Mesendoderm (in vitro differentiated cells): Measurements from ENCODE around the gene VDAC1. TPM values are rescaled to one million over a fixed set of nuclear protein-coding genes. Genes with fewer than 3 reads are reported as not detected.

Experiments
- DNase-seq: peaks from one replicate; pipeline ENCODE4 v3.0.0; 2013
- H2AK5ac ChIP-seq: 2 replicates; pipeline ENCODE4 v1.6.1; 2013; ENCODE audit warnings: low read length, inconsistent platforms
- H2BK120ac ChIP-seq: 2 replicates; pipeline ENCODE4 v1.6.1; 2013; ENCODE audit warnings: low read depth, mild to moderate bottlenecking, low read length, moderate library complexity, mixed read lengths
- H2BK15ac ChIP-seq: replicated peaks from 2 replicates; pipeline ENCODE4 v1.6.1; 2013; ENCODE audit warnings: low read depth, mild to moderate bottlenecking, moderate library complexity
- H2BK5ac ChIP-seq: 2 replicates; pipeline ENCODE4 v1.6.1; 2013; ENCODE audit warnings: low read length, inconsistent platforms
- H3K18ac ChIP-seq: 2 replicates; pipeline ENCODE4 v1.6.1; 2013; ENCODE audit warnings: mild to moderate bottlenecking, low read length, mixed read lengths
- H3K23ac ChIP-seq: one replicate; pipeline ENCODE4 v1.6.1; 2013; ENCODE audit warnings: low read length
- H3K27ac ChIP-seq: 2 replicates; pipeline ENCODE4 v1.5.1; 2013; ENCODE audit warnings: low read depth, mild to moderate bottlenecking, inconsistent platforms, low read length, moderate library complexity
- H3K27me3 ChIP-seq: 2 replicates; pipeline ENCODE4 v1.6.1; 2013; ENCODE audit warnings: low read length, control low read depth, mild to moderate bottlenecking, inconsistent platforms; ENCODE audit not compliant: insufficient read depth, poor library complexity
- H3K36me3 ChIP-seq: 2 replicates; pipeline ENCODE4 v1.6.1; 2013; ENCODE audit warnings: low read length, inconsistent platforms; ENCODE audit not compliant: control insufficient read depth, insufficient read depth
- H3K4ac ChIP-seq: one replicate; pipeline ENCODE4 v1.6.1; 2013; ENCODE audit warnings: low read depth, mild to moderate bottlenecking, low read length, moderate library complexity
- H3K4me1 ChIP-seq: 2 replicates; pipeline ENCODE4 v1.6.1; 2013; ENCODE audit warnings: low read depth, low read length, inconsistent platforms; ENCODE audit not compliant: control insufficient read depth
- H3K4me2 ChIP-seq: 2 replicates; pipeline ENCODE4 v1.6.1; 2013; ENCODE audit warnings: low read length
- H3K4me3 ChIP-seq: 2 replicates; pipeline ENCODE4 v1.5.1; 2013; ENCODE audit warnings: mild to moderate bottlenecking, low read length
- H3K56ac ChIP-seq: one replicate; pipeline ENCODE4 v1.6.1; 2013; ENCODE audit warnings: low read length
- H3K79me1 ChIP-seq: 2 replicates; pipeline ENCODE4 v1.6.1; 2013; ENCODE audit warnings: low read length, inconsistent platforms
- H3K79me2 ChIP-seq: 2 replicates; pipeline ENCODE4 v1.6.1; 2013; ENCODE audit warnings: mild to moderate bottlenecking, low read length; ENCODE audit not compliant: control insufficient read depth, insufficient read depth
- H3K9ac ChIP-seq: 2 replicates; pipeline ENCODE4 v1.6.1; 2013; ENCODE audit warnings: low read length, inconsistent platforms
- H4K5ac ChIP-seq: one replicate; pipeline ENCODE4 v1.6.1; 2013; ENCODE audit warnings: low read length
- H4K8ac ChIP-seq: one replicate; pipeline ENCODE4 v1.6.1; 2013; ENCODE audit warnings: low read depth, mild to moderate bottlenecking, control low read depth, low read length, moderate library complexity
- WGBS: extraction: QIAGEN DNeasy Blood & Tissue Kit; methylation state at CpG from one replicate; pipeline ENCODE4 v1.1.7; 2013; ENCODE audit warnings: low lambda C conversion rate, missing lambda C conversion rate; ENCODE audit not compliant: insufficient coverage; ENCODE audit errors: extremely low coverage; 5-methylcytosine and 5-hydroxymethylcytosine counted together
- polyA plus RNA-seq, 2 experiments: library from polyadenylated mRNA; stranded (reverse); fragments of 200-250 nt; gene quantifications; one replicate each; pipeline ENCODE4 v1.2.3, GENCODE V29; 2013

The VDAC1 gene, protein sequence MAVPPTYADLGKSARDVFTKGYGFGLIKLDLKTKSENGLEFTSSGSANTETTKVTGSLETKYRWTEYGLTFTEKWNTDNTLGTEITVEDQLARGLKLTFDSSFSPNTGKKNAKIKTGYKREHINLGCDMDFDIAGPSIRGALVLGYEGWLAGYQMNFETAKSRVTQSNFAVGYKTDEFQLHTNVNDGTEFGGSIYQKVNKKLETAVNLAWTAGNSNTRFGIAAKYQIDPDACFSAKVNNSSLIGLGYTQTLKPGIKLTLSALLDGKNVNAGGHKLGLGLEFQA
- 244 TPM for polyA plus RNA-seq (2013, experiment 1 of 2)
- polyA plus RNA-seq (2013, experiment 2 of 2) = 252 TPM

DNA sequence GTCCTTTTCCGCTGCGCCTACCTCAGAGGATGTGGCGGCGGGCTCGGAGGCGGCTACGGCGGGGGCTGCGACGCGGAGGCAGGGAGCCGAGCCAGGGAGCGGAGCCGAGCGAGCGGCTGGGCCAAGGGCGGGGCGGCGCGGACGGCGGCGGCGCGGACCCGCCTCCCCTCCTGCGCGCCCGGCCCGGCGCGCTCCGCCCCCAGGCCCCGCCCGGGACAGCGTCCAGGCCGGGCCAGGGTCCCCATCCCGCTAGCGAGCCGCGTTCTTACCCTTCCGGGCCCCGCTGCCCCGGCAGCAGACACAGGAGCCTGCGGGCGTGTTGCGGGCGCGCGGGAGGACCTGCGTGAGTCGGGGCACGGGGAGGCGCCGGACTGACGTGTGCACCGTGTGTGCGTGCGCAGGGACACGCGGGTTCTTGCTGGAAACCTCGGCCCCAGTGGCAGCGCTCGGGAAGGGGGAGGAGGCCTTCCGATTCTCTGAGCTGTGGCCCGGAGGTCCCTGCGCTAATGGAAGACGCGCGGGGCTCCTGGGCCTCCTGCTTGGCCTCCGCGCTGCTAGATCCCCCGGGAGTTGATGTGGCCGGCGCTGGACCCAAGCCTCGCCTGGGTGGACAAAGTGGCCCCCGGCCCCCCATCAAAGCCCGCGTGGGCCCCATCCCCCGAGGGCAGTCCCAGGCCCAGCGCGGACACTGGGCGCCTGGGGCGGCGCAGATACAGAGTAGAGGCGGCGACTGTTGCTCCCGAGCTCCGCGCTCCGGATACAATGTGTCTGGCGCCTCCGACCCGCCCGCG lies at the start of gene VDAC1:
TSS of gene VDAC1 (minus strand) at position 350 of the 791 bp plus-strand sequence. CDS start 11,963 bp downstream, outside the sequence.
- Histone ChIP-seq H3K56ac (peak within 1 kb of the TSS; percentile 98), H3K9ac (peak within 1 kb of the TSS; percentile 98), H2AK5ac (no peak within 1 kb of the TSS), H3K4me1 (peaks cover 15% of the 10 kb centered on the region), H3K18ac (peak within 1 kb of the TSS; percentile 97), H3K79me1 (peaks cover 4% of the 10 kb centered on the region), H2BK5ac (peak within 1 kb of the TSS; percentile 93), H3K27me3 (no peaks in the 10 kb centered on the region), H3K4me3 (peak within 1 kb of the TSS; percentile 91), H4K8ac (peak within 1 kb of the TSS; percentile 59), H3K79me2 (peaks cover 49% of the 10 kb centered on the region), H3K4ac (peak within 1 kb of the TSS; percentile 99), H3K4me2 (peak within 1 kb of the TSS; percentile 90), H3K23ac (peak within 1 kb of the TSS; percentile 99), H4K5ac (no peak within 1 kb of the TSS), H2BK15ac (no peak within 1 kb of the TSS), H2BK120ac (peak within 1 kb of the TSS; percentile 55), H3K36me3 (peaks cover 3% of the 10 kb centered on the region), H3K27ac (peak within 1 kb of the TSS; percentile 97)
- peak; percentile 89 for DNase-seq
- WGBS = no CpG with 5 or more reads among the region's 96 CpGs

DNA sequence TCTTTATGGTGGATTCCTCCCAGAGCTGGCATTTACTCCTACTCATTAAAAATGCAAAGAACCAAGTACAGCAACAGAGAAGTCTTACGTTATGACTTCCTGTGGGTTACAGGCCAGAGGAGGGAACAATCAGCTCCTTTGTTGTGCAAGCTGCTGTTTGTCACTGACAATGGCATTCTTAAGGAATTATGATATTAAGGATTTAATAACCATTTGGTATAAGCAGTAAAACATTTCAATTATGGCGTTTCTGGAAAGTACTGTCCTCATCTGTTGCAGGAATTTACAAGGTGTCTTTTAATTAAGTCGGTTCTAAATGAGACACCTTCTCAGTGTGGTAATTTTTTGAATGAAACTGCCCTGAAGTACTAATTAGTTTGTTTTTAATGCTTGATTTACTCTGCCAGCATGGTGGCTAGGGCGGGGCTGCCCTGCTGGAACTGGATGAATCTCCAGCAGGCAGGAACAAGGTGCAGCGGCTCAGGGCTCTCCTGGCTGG lies 49.1 kb upstream of the VDAC1 start:
- Histone ChIP-seq H4K8ac (no peak overlapping the region), H3K79me2 (no peaks in the 10 kb centered on the region), H3K4me2 (no peak overlapping the region), H4K5ac (no peak overlapping the region), H2BK5ac (no peak overlapping the region), H3K9ac (no peak overlapping the region), H3K56ac (no peak overlapping the region), H3K4ac (no peak overlapping the region), H3K23ac (no peak overlapping the region), H3K27me3 (no peaks in the 10 kb centered on the region), H3K27ac (no peak overlapping the region), H2AK5ac (no peak overlapping the region), H3K4me1 (peaks cover 4% of the 10 kb centered on the region), H3K36me3 (no peaks in the 10 kb centered on the region), H3K79me1 (no peaks in the 10 kb centered on the region), H2BK15ac (no peak overlapping the region), H2BK120ac (no peak overlapping the region), H3K4me3 (no peak overlapping the region), H3K18ac (no peak overlapping the region)
- peak; percentile 33 for DNase-seq
- no CpG with 5 or more reads among the region's 5 CpGs for WGBS

DNA sequence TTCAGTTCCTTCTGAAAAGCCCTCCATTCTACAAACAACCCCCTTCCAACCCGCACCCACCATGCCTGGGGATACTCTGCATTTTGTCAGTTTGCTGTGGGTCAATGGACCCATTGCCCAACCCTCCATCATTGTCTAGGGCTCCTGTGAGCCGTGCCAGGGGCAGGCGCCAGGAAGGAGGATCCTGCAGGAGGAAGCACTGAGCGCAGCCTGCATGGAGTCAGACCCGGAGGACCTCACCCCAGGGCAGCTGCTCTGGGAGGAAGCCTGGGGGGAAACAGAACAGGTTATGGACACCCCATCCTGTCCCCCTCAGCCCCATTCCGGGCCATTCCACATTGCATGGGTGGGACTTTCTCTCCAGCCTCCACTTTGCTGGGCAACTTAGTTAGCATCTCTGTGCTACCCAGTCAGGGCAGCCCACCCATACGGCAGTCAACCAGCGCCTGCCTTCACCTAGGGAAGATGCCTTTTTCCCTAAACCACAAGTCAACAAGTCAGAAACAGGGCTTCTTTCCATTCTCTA lies 48.6 kb upstream of the VDAC1 start:
- H3K79me1 ChIP-seq = no peaks in the 10 kb centered on the region
- WGBS = no CpG with 5 or more reads among the region's 8 CpGs

DNA sequence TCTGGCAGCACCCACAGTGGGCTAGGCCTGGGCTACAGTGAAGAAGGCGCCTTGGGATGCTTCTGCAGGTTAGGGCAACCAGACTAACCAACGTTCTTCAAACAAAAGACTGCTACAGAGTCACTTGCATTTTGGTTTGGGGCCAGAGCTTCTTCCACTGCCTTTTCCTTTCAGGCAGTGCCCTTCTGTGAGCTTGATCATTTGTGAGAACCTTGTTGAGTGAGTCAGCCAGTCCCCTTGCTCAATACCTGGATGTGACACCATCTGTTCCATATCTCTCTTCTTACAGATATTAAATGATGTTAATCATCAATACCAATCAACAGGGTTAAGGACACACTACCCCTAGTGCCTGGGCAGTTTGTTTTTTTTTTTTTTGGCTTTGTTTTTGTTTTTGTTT lies 46.5 kb upstream of the VDAC1 start:
- WGBS = no CpG with 5 or more reads among the region's 2 CpGs
- H2AK5ac ChIP-seq = no peak overlapping the region
- no peak overlapping the region for H3K4me3 ChIP-seq
- no peak overlapping the region for H2BK5ac ChIP-seq
- peaks cover 6% of the 10 kb centered on the region for H3K4me1 ChIP-seq
- no peak overlapping the region for H3K4ac ChIP-seq
- H3K27ac ChIP-seq = no peak overlapping the region
- no peak overlapping the region for H3K9ac ChIP-seq
- H3K56ac ChIP-seq = no peak overlapping the region
- H4K5ac ChIP-seq = no peak overlapping the region
- H3K36me3 ChIP-seq = no peaks in the 10 kb centered on the region
- no peak overlapping the region for H3K23ac ChIP-seq
- H3K79me1 ChIP-seq = no peaks in the 10 kb centered on the region
- H2BK120ac ChIP-seq = no peak overlapping the region
- no peak for DNase-seq
- no peak overlapping the region for H3K18ac ChIP-seq
- no peak overlapping the region for H3K4me2 ChIP-seq
- no peaks in the 10 kb centered on the region for H3K27me3 ChIP-seq
- no peak overlapping the region for H4K8ac ChIP-seq
- H2BK15ac ChIP-seq = no peak overlapping the region
- H3K79me2 ChIP-seq = no peaks in the 10 kb centered on the region

More for the DNA sequence above, 48.6 kb upstream of the VDAC1 start:
- H2BK5ac ChIP-seq = no peak overlapping the region
- H3K27me3 ChIP-seq = no peaks in the 10 kb centered on the region
- no peak overlapping the region for H3K4me2 ChIP-seq
- H3K9ac ChIP-seq = no peak overlapping the region
- no peak overlapping the region for H2BK120ac ChIP-seq
- H4K5ac ChIP-seq = no peak overlapping the region
- H4K8ac ChIP-seq = no peak overlapping the region
- H3K4me1 ChIP-seq = peaks cover 4% of the 10 kb centered on the region
- H2AK5ac ChIP-seq = no peak overlapping the region
- no peaks in the 10 kb centered on the region for H3K36me3 ChIP-seq
- H3K27ac ChIP-seq = no peak overlapping the region
- no peak overlapping the region for H3K23ac ChIP-seq
- DNase-seq = no peak
- H2BK15ac ChIP-seq = no peak overlapping the region
- no peak overlapping the region for H3K4ac ChIP-seq
- no peak overlapping the region for H3K56ac ChIP-seq
- H3K4me3 ChIP-seq = no peak overlapping the region
- no peaks in the 10 kb centered on the region for H3K79me2 ChIP-seq
- H3K18ac ChIP-seq = no peak overlapping the region

DNA sequence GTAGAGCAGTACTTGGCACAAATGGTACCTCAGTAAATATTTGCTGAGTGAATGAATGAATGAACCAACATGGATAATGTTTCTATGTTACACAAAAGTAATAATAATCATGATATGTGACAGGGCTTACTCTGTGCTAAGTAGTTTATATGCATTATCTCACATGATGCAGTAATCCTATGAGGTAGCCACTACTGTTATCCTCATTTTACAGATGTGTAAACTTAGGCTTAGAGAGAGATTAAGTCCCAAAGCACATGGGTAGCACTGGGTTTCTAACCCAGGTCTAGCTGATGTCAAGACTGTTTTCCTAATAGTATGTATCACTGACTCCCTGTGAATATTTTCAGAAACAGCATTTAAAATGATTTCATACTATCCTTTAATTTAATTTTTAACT lies 44.1 kb upstream of the VDAC1 start:
- Histone ChIP-seq H3K56ac (no peak overlapping the region), H3K27ac (no peak overlapping the region), H4K8ac (no peak overlapping the region), H3K4ac (no peak overlapping the region), H3K9ac (no peak overlapping the region), H3K4me2 (no peak overlapping the region), H3K4me3 (no peak overlapping the region), H3K4me1 (peaks cover 6% of the 10 kb centered on the region), H3K18ac (no peak overlapping the region), H3K23ac (no peak overlapping the region), H2BK5ac (no peak overlapping the region), H2BK120ac (no peak overlapping the region), H2AK5ac (no peak overlapping the region), H2BK15ac (no peak overlapping the region), H3K27me3 (no peaks in the 10 kb centered on the region), H3K79me2 (no peaks in the 10 kb centered on the region), H4K5ac (no peak overlapping the region), H3K79me1 (no peaks in the 10 kb centered on the region), H3K36me3 (no peaks in the 10 kb centered on the region)
- DNase-seq = no peak
